Lower lobe of right lung (tissue), 2 donors: ENCODE results near the gene ZNF345. TPM values are rescaled to one million over a fixed set of nuclear protein-coding genes. Genes with fewer than 3 reads are reported as not detected.

Source experiments
- ATAC-seq, 2 donors: fragments of 200-7000 bp; cut with Tn5 transposase; one replicate each; pipeline ENCODE4 v1.9.1; 2020 to 2022; ENCODE audit warnings: mild to moderate bottlenecking in 2 of 2, moderate library complexity in 2 of 2
- DNase-seq: peaks from one replicate; pipeline ENCODE4 v3.0.0-alpha.2; 2020
- H3K27ac ChIP-seq: fragments of 200-600 bp; one replicate; pipeline ENCODE4 v1.8.0; 2022
- H3K27me3 ChIP-seq: fragments of 200-600 bp; one replicate; pipeline ENCODE4 v1.8.0; 2022; ENCODE audit warnings: low read depth
- H3K36me3 ChIP-seq: fragments of 200-600 bp; one replicate; pipeline ENCODE4 v1.8.0; 2022; ENCODE audit warnings: mild to moderate bottlenecking
- H3K4me1 ChIP-seq: fragments of 200-600 bp; one replicate; pipeline ENCODE4 v1.8.0; 2022
- H3K4me3 ChIP-seq: fragments of 200-600 bp; one replicate; pipeline ENCODE4 v1.8.0; 2022; ENCODE audit warnings: mild to moderate bottlenecking
- H3K9me3 ChIP-seq: fragments of 200-600 bp; one replicate; pipeline ENCODE4 v1.8.0; 2022
- intact Hi-C: fragments of 100-400 bp; cut with DNase I; formaldehyde crosslinking; loops from one replicate; pipeline ENCODE4 v1.11.0; 2022
- total RNA-seq: library from RNA; stranded (reverse); fragmentation: NEBNext Ultra II Directional; extraction: Animal tissue kit (Norgen Biotek cat#: 25700); gene quantifications from one replicate; pipeline ENCODE4 v1.2.1, GENCODE V29; 2021
- TF ChIP-seq, protein P1 (sequence below): fragments of 200-600 bp; IDR thresholded peaks from one replicate; pipeline ENCODE4 v1.8.0; 2022; ENCODE audit warnings: antibody characterized with exemption, mild to moderate bottlenecking
- donor health status: DM: no; HTN: yes; CAD: no; lungs with severe emphysema.

Gene ZNF345
- total RNA-seq, 1 donor from 2014 or later = 7.0 TPM

DNA sequence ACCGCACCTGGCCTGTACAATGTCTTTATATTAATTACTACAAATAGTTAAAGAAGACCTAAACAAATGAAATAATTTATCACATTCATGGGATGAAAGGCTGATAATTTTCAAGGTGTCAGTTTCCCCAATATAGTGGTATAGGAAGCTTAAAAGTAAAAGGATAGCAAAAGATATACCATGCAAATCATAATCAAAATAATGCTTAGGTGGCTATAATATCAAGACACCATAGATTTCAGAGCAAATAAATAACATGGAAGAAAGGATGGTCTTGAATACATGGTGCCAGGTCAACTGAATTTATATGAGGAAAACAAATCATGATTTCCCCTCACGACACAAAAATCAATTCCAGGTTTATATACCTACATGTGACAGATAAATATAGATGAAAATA is 17.2 kb upstream of the ZNF345 start:
- Histone ChIP-seq H3K4me1 (peaks cover 5% of the 10 kb centered on the region), H3K4me3 (no peak overlapping the region), H3K9me3 (peaks cover 83% of the 10 kb centered on the region), H3K27ac (no peak overlapping the region), H3K27me3 (no peaks in the 10 kb centered on the region), H3K36me3 (peaks cover 6% of the 10 kb centered on the region)
- TF ChIP-seq, protein P1, sequence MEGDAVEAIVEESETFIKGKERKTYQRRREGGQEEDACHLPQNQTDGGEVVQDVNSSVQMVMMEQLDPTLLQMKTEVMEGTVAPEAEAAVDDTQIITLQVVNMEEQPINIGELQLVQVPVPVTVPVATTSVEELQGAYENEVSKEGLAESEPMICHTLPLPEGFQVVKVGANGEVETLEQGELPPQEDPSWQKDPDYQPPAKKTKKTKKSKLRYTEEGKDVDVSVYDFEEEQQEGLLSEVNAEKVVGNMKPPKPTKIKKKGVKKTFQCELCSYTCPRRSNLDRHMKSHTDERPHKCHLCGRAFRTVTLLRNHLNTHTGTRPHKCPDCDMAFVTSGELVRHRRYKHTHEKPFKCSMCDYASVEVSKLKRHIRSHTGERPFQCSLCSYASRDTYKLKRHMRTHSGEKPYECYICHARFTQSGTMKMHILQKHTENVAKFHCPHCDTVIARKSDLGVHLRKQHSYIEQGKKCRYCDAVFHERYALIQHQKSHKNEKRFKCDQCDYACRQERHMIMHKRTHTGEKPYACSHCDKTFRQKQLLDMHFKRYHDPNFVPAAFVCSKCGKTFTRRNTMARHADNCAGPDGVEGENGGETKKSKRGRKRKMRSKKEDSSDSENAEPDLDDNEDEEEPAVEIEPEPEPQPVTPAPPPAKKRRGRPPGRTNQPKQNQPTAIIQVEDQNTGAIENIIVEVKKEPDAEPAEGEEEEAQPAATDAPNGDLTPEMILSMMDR = no peak
- ATAC-seq = no peak
- DNase-seq = no peak
- intact Hi-C loops = no loop called here

DNA sequence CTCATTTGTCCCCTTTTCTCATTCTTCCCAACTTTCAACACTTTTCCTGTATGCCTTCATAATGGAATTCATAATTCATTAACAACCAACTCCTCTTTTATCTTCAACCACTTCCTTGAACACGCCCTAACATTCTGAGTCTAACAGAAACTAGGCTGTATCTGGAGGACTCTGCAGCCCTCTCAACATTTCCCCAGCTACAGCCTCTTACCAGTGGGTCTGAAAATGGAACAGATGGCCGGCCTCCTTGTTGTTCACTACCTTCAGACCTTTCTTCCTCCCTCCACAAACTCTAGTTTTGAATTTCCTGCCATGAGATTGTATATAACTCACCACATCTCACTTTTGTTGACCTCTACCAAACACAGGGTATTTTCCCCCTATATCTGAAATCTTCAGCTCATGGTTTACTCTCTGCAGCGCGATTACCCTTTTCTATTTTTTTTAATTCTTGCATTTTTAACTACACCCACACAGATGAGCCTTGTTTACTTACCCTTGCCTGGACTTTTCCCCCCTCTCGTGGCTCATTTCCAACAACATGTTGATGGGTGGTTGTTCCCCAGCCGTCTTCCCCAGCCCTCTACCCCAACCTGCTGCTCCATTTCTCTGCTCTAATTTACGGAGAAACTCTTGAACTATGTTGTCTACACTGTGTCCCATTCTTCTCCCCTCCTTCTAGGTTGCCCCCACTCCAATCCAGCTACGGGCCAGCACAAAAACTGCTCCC is 13.3 kb upstream of the ZNF345 start:
- Histone ChIP-seq H3K36me3 (peaks cover 6% of the 10 kb centered on the region), H3K27ac (peak overlapping the region; percentile 83), H3K27me3 (no peaks in the 10 kb centered on the region), H3K4me3 (peak overlapping the region; percentile 64), H3K9me3 (peaks cover 44% of the 10 kb centered on the region), H3K4me1 (peaks cover 12% of the 10 kb centered on the region)
- TF ChIP-seq, protein P1 = no peak
- DNase-seq = no peak
- intact Hi-C loops = no loop called here
- ATAC-seq = no peak

GRCh38 chr19:36837906-36838783 is 12.5 kb upstream of the ZNF345 start, which contains the start of gene ZNF790:
Gene ZNF790, minus strand, starts transcription at chr19:36838387. Its CDS starts 12,768 bp downstream, at chr19:36825619.
- peak; percentile 99 to 100 for ATAC-seq
- intact Hi-C loops = no loop called here

DNA sequence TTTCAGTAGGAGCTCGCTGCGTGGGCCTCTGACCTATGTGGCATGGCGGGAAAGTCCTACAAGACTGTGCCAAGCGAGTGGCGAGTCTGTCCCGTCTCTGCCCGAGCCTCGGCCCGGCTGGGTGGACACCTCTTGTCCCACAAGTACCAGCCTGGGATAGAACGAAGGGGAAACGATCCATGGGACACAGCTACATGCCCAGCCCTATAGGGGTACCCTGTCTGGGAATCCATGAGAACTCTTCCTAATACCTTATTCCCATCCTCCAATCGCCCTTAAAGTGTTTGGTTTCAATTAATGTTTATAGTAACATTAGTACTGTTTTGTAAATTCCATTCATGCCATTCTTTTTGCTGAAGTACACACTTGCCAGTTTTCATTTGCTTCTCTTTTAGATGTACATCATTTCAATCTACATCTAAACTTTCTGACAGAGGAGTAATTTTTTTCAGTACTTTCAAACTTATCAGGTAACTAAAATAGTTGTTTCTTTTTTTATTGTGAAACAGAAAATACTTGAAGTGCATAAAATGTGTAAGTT is 11.8 kb upstream of the ZNF345 start:
- H3K9me3 ChIP-seq = peaks cover 38% of the 10 kb centered on the region
- DNase-seq = no peak
- TF ChIP-seq, protein P1 = no peak

More at GRCh38 chr19:36837906-36838783, 12.5 kb upstream of the ZNF345 start, which contains the start of gene ZNF790:
- Histone ChIP-seq H3K27me3 (no peaks in the 10 kb centered on the region), H3K9me3 (peaks cover 42% of the 10 kb centered on the region), H3K4me3 (peak within 1 kb of the TSS; percentile 64), H3K27ac (peak within 1 kb of the TSS; percentile 83), H3K4me1 (peaks cover 12% of the 10 kb centered on the region), H3K36me3 (peaks cover 6% of the 10 kb centered on the region)
- peak; percentile 92 for DNase-seq
- TF ChIP-seq, protein P1 = no peak

GRCh38 chr19:36847968-36848367 is 2.7 kb upstream of the ZNF345 start:
- no peak for ATAC-seq
- intact Hi-C loops = no loop called here
- Histone ChIP-seq H3K27ac (no peak overlapping the region), H3K27me3 (no peaks in the 10 kb centered on the region), H3K36me3 (no peaks in the 10 kb centered on the region), H3K9me3 (peaks cover 19% of the 10 kb centered on the region), H3K4me3 (no peak overlapping the region), H3K4me1 (peaks cover 24% of the 10 kb centered on the region)
- no peak for DNase-seq
- TF ChIP-seq, protein P1 = no peak

More for the DNA sequence above, 11.8 kb upstream of the ZNF345 start:
- intact Hi-C loops = no loop called here
- Histone ChIP-seq H3K27ac (peak overlapping the region; percentile 83), H3K4me1 (peaks cover 12% of the 10 kb centered on the region), H3K27me3 (no peaks in the 10 kb centered on the region), H3K4me3 (peak overlapping the region; percentile 64), H3K36me3 (peaks cover 2% of the 10 kb centered on the region)
- ATAC-seq = peak in 1 of 2 donors; percentile 29
